ENCODE data around the gene ZNRD2.

The ZNRD2 gene

GRCh38 chr11:65555693-65556231 lies 14.5 kb upstream of the ZNRD2 start (continued):
- TF ChIP-seq ZFHX2 (tag by site-specific recombination; conservative IDR thresholded peaks at IDR 0.05), result peak; percentile 51; the same call in 1 of the 2 replicates
- peak; percentile 70 for TF ChIP-seq SP3 (tag by site-specific recombination; IDR thresholded peaks at IDR 0.05)
- no peak for TF ChIP-seq ZFP3 (tag by site-specific recombination; IDR thresholded peaks at IDR 0.05; ENCODE audit: low read depth)
- no peak for TF ChIP-seq ZNF138 (tag by site-specific recombination; IDR thresholded peaks at IDR 0.05; ENCODE audit: borderline replicate concordance)
- peak; percentile 77 for TF ChIP-seq KLF10 (tag by site-specific recombination; IDR thresholded peaks at IDR 0.05)
- 0 out of 2 replicates have a peak, but pooled peaks have one; percentile 29 for TF ChIP-seq KLF17 (tag by site-specific recombination; IDR thresholded peaks at IDR 0.05)
- no peak for TF ChIP-seq ZNF510 (tag by site-specific recombination; IDR thresholded peaks at IDR 0.05; ENCODE audit: insufficient replicate concordance)
- TF ChIP-seq ZNF571 (tag by site-specific recombination; IDR thresholded peaks at IDR 0.05), result no peak
- TF ChIP-seq EGR2 (tag by site-specific recombination; IDR thresholded peaks at IDR 0.05; ENCODE audit: low read depth), result peak; percentile 48; the same call in 1 of the 2 replicates
- TF ChIP-seq ZNF560 (tag by site-specific recombination; IDR thresholded peaks at IDR 0.05; ENCODE audit: borderline replicate concordance), result no peak
- no peak for TF ChIP-seq ZNF341 (tag by site-specific recombination; IDR thresholded peaks at IDR 0.05; ENCODE audit: low read depth)
- TF ChIP-seq ZNF518A (tag by site-specific recombination; conservative IDR thresholded peaks at IDR 0.05; ENCODE audit: low read depth), result no peak
- no peak for TF ChIP-seq HOXC10 (CRISPR knock-in tag; IDR thresholded peaks at IDR 0.05)

DNA sequence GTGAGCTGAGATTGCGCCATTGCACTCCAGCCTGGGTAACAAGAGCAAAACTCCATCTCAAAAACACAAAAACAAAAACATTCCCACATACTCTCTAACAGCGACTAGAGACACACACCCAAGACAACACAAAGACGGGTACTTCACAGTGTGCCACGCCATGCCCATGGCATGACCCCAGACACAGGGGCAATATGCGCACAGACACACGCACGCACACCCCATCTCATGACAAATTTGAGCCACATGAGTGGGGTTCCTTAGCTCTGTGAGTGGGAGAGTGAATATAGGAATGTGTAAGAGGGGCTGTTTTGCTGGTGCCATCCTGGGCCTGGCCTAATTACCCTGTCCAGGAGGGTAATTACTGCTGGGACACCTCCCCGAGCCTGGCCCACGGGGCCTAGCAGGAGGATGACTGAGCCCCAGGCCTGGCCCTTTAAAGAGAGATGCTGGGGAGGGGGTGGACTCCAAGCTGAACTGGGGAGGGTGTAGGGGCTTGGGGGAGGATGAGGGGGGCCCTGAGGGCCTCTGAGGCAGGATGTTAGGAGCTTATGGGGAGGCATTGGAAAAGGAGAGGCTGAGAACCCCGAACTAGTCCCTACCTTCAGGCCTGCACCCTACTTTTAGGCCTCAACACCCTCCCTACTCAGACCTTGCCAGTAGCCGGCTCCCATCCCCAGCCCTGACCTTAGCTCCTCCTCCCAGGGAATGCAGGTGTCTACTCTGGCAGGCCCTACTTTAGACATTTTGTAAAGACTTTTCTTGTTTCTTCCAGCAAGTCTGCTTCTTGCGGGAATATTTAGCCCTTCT lies 13.6 kb upstream of the ZNRD2 start:
- Histone ChIP-seq H3K4me1 (ENCODE audit: control insufficient read depth, insufficient read depth, low read length) (peaks cover 19% of the 10 kb centered on the region), H3K9me3 (ENCODE audit: control insufficient read depth, insufficient read depth, low read depth, low read length) (no peaks in the 10 kb centered on the region), H3K36me3 (ENCODE audit: control insufficient read depth in 2 of 2, insufficient read depth in 1 of 2, low read length in 2 of 2) (peaks cover 0 to 19% of the 10 kb centered on the region in 2 experiments; a peak in 2 of 3 replicates), H3K27ac (ENCODE audit: extremely low read depth, low read depth, low read length) (peak overlapping the region; percentile 81), H3K4me3 (ENCODE audit: low read depth, low read length) (peak overlapping the region; percentile 52)
- ChIA-PET CTCF (interaction anchor here (0.6 to 1.8 kb wide), 6 partner anchors 12 to 225 kb away, joined by 3 to 8 read pairs (median 4); partner anchors contain the start of gene ZNRD2), POLR2A (interaction anchor here (0.6 to 1.5 kb wide), 4 partner anchors 10 to 15 kb away, joined by 3 to 6 read pairs (median 5); partner anchors contain the start of gene ZNRD2)
- TF ChIP-seq, protein P1, sequence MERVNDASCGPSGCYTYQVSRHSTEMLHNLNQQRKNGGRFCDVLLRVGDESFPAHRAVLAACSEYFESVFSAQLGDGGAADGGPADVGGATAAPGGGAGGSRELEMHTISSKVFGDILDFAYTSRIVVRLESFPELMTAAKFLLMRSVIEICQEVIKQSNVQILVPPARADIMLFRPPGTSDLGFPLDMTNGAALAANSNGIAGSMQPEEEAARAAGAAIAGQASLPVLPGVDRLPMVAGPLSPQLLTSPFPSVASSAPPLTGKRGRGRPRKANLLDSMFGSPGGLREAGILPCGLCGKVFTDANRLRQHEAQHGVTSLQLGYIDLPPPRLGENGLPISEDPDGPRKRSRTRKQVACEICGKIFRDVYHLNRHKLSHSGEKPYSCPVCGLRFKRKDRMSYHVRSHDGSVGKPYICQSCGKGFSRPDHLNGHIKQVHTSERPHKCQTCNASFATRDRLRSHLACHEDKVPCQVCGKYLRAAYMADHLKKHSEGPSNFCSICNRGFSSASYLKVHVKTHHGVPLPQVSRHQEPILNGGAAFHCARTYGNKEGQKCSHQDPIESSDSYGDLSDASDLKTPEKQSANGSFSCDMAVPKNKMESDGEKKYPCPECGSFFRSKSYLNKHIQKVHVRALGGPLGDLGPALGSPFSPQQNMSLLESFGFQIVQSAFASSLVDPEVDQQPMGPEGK (tag by site-specific recombination; IDR thresholded peaks at IDR 0.05), result no peak
- no peak for TF ChIP-seq ZNF423 (tag by site-specific recombination; IDR thresholded peaks at IDR 0.05)
- TF ChIP-seq ZNF266 (tag by site-specific recombination; IDR thresholded peaks at IDR 0.05; ENCODE audit: low read depth), result no peak
- no peak for TF ChIP-seq ZNF23 (tag by site-specific recombination; IDR thresholded peaks at IDR 0.05; ENCODE audit: borderline replicate concordance)
- TF ChIP-seq ZNF530 (tag by site-specific recombination; IDR thresholded peaks at IDR 0.05; ENCODE audit: low read depth), result no peak
- TF ChIP-seq KLF10 (tag by site-specific recombination; IDR thresholded peaks at IDR 0.05), result no peak
- no peak for TF ChIP-seq ZNF302 (tag by site-specific recombination; IDR thresholded peaks at IDR 0.05; ENCODE audit: low read depth)
- no peak for TF ChIP-seq HOXA7 (CRISPR knock-in tag; IDR thresholded peaks at IDR 0.05; ENCODE audit: borderline replicate concordance)
- TF ChIP-seq RBAK (tag by site-specific recombination; IDR thresholded peaks at IDR 0.05), result no peak
- 0 out of 2 replicates have a peak, but pooled peaks have one; percentile 65 for TF ChIP-seq ZNF335 (tag by site-specific recombination; conservative IDR thresholded peaks at IDR 0.05)
- 0 out of 2 replicates have a peak, but pooled peaks have one; percentile 16 for TF ChIP-seq OSR2 (tag by site-specific recombination; IDR thresholded peaks at IDR 0.05)
- no peak for TF ChIP-seq KLF17 (tag by site-specific recombination; IDR thresholded peaks at IDR 0.05)
- no peak for TF ChIP-seq ZNF510 (tag by site-specific recombination; IDR thresholded peaks at IDR 0.05; ENCODE audit: insufficient replicate concordance)
- TF ChIP-seq ZNF10 (tag by site-specific recombination; IDR thresholded peaks at IDR 0.05), result no peak
- no peak for TF ChIP-seq ZNF571 (tag by site-specific recombination; IDR thresholded peaks at IDR 0.05)
- no peak for TF ChIP-seq ZNF664 (tag by site-specific recombination; IDR thresholded peaks at IDR 0.05)
